GM19397 (cell line): Measurements from ENCODE around the gene TSC22D1.
"Not testable (repeated sequence)": the region's sequence is repeated elsewhere in the genome, so short reads cannot be mapped to it uniquely, and the experiment has no call there.

Experiments used
- ATAC-seq: cut with Tn5 transposase; IDR thresholded peaks from one replicate; pipeline ENCODE4 v1.9.1; 2021; ENCODE audit warnings: mild to moderate bottlenecking, moderate library complexity; ENCODE audit not compliant: unreplicated experiment

Gene TSC22D1

DNA sequence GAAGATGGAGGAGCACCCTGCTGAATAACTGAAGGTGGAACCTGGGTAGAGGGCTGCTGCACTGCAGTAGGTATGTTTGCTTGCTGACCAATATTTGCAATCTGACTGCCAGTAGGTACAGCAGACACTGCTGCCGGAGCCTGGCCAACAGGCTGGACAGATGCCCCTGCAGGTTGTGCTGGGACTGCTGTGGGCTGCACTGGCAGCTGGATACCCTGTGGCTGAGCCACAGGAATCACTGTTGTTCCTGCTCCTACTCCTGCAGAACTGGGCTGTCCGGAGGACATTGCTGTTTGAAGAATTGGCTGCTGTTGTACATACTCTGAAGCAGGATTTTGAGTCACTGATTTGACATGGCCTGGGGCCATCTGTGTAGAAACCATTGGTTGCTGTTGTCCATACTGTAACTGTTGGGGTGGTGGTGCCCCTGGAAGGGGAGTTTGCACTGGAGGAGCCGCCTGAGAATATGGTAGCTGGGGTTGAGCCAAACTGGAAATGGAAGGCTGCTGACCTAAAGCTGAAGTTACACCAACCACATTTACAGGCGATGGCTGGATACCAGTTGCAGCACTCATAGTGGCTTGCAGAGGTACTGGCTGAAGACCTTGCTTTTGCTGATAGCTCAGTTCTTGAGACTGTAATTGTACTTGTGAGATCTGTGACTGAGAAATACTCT is 2.2 kb downstream of the TSC22D1 start:
- no peak for ATAC-seq

DNA sequence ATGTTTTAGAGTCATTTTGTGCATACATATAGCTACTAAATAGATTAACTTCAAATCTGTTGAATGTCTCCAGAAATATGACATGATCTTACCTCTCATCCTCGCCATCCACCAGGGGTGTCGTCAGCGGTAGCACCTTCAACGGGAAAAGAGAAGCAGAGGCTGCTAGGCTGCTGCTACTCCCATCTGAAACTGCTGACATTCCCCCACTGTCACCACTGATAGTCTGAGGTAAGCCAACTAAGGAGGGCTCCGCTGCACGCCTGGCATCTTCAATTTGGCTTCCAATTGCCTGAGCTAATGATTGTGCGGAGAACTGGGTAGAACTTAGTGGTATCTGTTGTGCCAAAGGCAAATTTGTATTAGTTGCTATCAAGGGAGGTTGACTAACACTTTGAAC is 3.1 kb downstream of the TSC22D1 start:
- no peak for ATAC-seq

DNA sequence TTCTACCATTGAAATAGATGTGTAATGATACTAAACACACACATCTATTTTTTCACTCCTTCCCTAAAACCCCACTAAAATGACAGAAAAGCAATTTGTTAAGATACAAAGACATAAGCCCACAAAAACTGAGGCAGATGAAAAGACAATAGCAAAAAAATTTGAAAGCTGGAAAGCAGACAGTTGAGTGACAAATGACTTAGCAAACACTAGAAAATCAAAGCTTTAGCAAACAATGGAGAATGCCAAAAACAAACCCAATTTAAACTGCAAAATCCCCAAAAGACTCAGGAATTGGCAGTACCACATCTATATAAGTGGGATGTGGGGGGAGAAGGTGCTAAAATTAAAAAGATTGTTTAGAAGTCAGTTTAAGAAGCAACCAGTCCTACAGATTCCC is 9.5 kb downstream of the TSC22D1 start:
- no peak for ATAC-seq

DNA sequence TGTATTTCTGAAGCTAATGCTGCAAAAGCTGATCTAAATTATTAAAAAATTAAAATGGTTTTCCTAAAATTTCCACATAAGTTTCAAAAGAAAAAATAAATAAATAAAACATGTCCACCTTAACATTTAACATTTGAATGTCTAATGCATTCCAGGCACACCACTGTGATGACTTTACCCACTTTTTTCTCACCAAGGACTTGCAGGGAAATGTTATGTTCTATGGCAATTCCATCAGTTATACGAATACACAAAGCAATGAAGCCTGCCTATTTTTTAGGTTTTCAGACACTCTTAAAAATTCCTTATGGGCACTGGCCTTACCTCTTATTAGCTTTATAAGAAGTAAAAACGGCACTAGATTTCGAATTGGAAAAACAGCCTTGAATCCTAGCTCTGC is 10.2 kb downstream of the TSC22D1 start:
- ATAC-seq = no peak

DNA sequence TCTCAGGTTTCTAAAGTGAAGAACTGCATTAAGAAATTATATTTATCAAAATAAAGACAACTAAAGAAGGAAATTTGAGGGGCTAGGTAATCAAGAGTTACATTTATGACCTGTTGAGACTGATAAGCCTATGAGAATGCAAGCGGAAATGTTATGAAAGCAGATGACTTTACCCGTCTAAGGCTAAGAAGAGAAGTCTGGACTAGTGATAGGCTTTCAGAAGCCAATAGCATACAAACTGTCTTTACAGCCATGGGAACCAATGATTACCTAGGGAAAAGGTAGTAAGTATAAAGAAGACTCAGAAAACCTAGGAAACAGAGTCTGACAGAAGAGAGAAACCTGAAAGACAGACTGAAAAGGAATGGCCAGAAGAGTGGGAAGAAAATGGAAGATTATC is 11.2 kb downstream of the TSC22D1 start:
- ATAC-seq = no peak

DNA sequence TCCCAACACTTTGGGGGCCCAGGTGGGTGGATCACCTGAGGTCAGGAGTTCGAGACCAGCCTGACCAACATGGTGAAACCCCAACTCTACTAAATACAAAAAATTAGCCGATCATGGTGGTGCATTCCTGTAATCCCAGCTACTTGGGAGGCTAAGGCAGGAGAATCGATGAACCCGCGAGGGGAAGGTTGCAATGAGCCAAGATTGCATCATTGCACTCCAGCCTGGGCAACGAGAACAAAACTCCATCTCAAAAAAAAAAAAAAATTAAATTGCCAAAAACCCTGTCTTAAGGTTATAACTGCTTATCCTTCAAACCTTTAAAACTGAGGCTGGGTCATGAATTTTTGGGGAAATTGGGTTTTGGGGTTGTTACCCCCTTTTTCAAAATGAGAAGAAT is 13.3 kb downstream of the TSC22D1 start:
- ATAC-seq = not testable (repeated sequence)

DNA sequence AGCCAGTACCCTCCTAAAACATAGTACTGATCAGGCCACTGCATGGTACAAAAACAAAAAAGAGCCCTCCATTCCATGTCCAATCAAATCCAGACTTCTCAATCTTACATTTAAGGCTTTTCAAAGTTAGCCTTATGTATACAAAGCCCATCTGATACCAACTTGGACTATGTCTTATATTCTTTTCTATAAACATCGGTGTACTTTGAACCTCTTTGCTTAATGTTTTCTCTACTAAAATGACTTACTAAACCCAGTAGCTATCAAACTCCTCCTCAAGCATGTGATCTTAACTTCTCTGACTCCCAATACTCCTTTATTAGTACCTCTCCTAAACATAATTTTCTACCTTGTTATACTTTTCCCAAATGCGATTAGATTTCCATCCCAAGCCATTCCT is 14.8 kb downstream of the TSC22D1 start:
- ATAC-seq = no peak

DNA sequence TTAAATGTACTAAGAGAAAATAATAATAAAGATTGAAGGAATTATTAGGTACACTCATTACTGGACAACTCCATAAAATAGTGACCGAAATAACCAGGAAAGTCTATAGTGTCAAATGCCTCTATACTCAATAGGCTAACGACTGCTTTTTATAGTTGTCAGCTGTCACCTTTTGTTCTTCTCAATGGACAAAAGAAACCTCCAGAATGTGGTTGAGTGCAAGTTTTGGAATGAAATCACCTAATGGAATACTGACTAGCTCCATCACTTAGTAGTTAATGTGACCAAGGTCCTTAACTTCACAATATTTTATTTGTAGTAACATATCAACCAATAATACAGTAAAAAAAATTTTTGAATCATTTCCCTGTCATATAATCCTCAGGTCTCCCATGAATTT is 18.1 kb downstream of the TSC22D1 start:
- ATAC-seq = no peak

DNA sequence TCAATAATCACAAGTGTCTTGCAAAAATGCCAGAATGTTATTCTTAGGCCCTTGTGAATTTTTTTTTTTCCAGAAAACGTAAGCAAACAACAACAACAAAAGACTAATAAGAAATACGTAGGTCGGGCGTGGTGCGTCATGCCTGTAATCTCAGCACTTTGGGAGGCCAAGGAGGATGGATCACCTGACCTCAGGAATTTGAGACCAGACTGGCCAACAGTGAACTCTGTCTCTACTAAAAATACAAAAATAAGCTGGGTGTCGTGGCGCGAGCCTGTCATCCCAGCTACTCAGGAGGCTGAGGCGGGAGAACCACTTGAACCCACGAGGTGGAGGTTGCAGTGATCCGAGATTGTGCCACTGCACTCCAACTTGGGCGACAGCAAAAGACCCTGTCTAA is 20.9 kb downstream of the TSC22D1 start:
- no peak for ATAC-seq

DNA sequence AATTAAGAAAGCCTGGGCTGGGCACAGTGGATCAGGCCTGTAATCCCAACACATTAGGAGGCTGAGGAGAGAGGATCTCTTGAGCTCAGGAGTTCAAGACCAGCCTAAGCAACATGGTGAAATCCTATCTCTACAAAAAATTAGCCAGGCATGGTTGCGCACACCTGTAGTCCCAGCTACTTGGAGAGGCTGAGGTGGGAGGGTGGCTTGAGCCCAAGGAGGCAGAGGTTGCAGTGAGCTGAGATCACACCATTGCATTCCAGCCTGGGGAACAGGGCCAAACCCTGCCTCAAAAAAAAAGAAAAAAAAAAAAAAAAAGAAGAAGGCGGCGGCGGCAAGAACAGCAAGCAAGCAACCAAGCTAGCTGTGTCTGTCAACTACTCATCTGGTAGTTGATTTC is 26.7 kb downstream of the TSC22D1 start:
- no peak for ATAC-seq

DNA sequence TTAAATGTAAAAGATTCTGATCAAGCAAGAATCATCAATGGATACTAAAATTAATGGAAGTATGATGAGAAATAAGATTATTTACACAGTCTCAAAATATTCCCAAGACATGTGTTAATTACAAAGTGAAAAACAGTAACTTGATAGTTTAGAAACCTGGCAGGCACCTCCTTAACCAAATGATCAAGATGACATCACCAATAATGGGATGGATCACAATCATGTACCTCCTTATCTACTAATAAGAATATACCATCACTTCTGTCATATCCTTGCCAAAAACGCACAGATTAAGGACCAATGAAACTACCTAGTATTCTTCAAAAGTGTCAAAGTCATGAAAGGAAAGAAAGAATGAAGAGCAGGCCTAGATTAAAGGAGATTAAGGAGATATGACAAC is 30.0 kb downstream of the TSC22D1 start:
- ATAC-seq = no peak

DNA sequence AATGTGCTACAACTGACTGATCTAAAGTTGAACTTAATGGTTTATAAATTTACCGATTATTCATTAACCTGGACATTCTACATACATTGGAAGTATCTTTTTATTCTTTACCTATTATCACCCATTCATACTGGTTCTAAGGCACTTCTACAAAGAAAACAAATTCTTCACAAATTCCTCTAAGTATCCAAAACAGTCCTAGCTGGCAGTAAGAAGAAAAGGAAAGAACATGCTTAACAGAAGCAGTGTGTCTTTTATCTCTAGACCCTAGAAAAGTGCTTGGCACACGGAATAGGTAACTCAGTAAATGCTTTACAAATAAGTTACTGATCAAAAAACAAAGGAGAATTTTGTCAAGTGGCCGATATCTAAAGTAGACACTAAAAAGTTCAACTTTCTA is 32.8 kb downstream of the TSC22D1 start:
- ATAC-seq = no peak

DNA sequence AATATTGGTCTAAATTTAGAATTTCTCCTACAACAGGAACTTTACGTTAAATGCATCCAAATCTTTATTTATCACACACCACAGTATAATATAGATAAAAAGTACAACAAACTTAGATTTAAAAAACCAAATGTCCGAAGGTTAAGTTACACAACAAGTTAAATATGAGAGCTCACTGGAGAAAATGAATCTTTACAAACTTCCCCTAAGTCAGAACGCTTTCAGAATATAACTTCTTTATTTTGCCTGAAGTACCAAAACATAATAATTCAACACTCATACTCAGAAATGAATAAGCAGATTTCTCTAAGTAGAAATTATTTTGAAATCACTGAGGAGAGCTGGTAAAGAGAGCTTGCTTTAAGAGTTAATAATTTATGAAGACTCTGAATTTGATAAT is 33.8 kb downstream of the TSC22D1 start:
- no peak for ATAC-seq

DNA sequence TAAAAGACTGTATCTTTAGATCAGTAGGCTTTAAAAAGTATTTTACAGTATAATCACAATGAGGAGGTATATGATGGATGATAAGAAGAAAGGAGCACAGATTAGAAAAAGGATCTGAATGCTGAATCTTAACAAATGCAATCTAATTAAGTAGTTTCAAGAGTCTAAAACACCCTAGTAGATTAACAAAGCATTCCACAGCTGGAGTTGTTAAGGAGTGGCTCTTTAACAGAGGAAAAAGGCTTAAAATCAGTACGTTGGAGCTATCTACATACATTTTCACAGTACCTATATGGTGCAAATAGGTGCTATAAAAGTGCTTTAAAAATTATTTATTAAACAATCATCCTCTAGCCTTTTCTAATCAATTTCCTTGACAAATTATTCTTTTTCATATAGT is 34.5 kb downstream of the TSC22D1 start:
- no peak for ATAC-seq

DNA sequence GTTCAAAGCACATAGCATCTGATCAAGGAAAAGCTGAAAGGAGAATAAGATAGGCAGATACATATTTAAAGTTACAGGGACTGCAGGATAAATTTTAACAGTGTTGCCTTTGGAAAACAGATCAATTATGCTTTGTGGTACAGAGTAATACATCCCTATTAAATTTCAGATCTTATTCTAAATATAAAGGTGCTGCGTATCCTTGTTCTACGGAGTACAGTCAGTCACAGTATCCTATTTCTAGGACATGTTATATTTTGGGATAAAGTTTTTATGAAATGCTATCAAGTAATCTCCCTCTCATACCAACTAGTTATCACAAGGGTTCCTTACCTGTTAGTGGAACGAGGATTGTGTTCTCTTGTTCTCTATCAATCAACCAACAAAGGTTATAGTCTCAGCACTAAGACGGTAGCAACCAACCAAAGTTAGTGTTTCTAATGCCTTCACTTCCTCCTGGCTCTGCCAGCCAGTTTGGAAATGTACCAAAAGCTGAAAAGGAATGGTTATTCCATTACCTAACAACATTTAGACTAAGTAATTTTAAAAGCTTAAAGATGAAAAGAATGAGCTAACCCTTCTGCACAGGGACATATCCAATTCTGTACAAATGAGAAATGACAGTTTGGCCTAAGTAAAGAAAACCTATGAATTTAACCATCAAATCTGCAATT is 35.2 kb downstream of the TSC22D1 start:
- no peak for ATAC-seq

DNA sequence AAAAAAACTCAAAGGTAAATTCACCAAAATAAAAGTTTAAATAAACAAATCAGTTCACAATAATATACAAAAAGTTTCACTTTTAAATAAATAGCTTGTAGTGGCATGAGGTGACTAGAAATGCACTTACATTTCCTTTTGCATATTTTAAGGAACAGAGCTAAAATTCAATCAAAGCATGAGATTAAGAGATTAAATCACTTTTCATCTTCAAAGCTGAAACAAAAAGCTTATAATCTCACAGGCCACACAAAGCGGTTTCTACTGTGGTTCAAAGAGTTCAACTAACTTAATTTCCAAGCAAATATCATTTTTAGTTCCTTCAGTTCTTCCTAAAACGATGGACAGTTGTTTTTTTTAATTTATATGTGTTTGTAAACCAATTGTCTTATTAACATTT is 38.9 kb downstream of the TSC22D1 start:
- no peak for ATAC-seq

DNA sequence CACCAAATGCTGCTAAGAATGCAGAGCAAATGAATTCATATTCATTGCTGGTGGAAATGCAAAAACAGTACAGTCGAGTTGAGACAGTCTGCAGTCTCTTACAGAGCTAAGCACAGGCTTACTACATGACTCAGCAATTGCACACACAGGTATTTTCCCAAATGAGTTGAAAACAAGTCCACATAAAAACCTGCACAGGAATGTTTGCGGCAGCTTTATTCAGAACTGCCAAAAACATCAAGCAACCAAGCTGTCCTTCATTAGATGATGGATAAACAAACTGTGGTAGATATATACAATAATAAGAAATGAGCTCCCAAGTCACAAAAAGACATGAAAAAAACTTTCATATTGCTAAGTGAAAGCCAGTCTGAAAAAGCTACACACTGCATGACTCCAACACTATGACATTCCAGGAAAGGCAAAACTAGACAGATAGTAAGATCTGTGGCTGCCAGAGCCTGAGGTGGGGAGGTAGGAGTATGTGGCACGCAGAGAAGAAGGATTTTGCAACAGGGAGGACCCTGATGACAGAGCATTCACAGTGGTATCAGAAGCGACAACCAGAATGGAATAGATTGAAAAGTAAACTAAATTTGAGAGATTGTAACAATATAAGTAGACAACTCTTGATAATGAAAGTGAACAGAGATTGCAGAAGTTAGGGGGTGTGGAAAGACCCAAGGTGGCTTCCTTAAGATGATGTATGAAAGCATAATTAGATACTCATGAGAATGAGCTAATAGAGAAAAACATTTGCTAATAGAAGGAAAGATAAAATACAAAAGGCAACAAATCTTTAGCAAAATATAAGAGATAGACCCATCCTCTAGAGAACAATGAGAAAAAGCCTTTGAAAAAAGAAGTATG is 52.7 kb downstream of the TSC22D1 start:
- ATAC-seq = no peak

DNA sequence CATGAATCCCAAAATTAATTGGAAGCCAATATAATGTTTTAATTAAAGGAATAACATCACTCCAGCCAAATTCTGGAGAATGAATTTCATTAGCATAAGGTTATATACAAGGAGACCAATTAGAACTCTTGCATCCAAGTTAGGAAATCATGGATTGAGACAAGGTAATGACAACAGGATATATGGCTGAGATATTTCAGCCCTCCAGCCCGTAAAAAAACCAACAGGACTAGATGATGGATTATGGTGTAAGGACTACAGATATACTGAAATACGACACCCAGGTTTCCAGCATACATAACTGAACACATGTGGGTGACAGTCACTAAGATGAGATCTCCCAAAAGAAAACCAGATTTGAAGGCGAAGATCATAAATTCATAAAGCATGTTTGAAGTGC is 56.5 kb downstream of the TSC22D1 start:
- ATAC-seq = no peak

DNA sequence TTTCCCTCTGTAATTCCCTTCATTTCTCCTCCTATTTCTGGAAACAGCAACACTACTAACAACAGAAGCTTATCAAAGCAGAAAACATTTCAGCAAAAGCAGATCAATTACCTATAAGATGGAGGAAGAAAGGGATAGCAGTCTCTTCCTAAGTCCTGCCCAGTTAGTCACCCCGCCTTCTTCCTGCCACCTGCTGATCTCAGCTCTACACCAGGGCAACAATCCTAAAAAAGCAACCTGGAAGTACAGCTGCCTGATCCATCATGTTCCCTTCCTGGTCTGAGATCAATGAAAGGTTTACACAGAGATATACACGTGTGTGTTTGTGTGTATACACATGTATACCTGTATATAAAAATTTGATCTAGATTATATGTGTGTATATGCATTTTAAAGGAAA is 59.4 kb downstream of the TSC22D1 start:
- no peak for ATAC-seq

DNA sequence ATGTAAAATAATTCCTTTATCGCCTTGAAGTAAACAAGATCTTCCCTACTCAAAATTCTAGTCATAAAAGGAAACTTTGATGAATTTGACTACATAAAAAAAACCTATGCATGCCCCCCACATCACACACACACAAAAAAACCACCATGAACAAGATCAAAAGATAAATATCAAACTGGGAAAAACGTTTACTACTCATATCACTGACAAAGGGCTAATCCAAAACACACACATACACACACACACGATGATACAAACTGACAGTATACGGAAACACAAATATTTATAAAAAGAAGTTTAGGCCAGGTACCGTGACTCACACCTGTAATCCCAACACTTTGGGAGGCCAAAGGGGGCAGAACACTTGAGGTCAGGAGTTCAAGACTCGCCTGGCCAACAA is 61.9 kb downstream of the TSC22D1 start:
- no peak for ATAC-seq

DNA sequence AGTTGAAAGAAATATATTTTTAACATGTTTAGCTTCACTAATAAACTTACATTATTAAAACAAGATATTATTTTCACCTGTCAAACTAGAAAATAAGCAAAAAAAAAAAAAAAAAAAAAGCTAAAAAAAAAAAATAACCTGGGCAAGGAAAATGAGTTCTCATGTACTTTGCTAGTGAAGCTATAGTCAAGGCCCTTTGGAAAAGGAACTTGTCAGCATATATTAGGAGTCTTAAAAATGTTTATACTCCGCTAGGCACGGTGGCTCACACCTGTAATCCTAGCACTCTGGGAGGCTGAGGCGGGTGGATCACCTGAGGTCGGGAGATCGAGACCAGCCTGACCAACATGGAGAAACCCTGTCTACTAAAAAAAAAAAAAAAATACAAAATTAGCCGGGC is 66.3 kb downstream of the TSC22D1 start:
- ATAC-seq = not testable (repeated sequence)

DNA sequence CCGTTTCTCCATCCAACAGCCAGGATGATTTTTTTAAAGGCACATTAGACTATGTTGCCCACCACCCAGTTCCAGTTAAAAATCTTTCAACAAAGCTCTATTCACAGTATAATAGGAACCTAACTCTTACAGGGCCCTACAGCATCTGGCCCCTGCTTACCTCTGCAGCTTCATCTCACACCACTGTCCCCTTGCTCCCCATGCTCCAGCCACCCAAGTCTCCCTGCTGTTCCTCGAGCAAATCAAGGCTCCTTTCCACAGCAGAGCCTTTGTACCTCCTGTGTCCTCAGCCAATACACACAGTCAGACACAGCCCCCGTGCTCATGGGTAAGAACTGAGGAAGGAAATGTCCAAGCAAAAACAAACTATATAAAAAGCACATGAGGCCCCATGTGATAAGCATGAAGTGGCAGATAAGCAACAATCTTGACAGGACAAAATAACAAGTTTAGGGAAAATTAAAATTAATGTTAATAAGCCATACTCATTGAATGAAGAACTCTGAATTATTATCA is 67.5 kb downstream of the TSC22D1 start:
- no peak for ATAC-seq
